ENCODE data around the gene HACL1.
A peak's percentile ranks its signal among the peaks of the same experiment; 100 is the strongest.
"Not testable (repeated sequence)": the region's sequence is repeated elsewhere in the genome, so short reads cannot be mapped to it uniquely, and the experiment has no call there.

Gene HACL1

GRCh38 chr3:15630646-15631350 lies 29.4 kb upstream of the HACL1 start:
- DNase-seq (ENCODE audit: low read depth in 2 of 2, low spot score in 1 of 2): no peak

- peak in 1 of 2 donors; percentile 43 for DNase-seq (ENCODE audit: low read depth in 2 of 2, low spot score in 1 of 2)
Measured at GRCh38 chr3:15629860-15630597, 28.7 kb upstream of the HACL1 start.

GRCh38 chr3:15628967-15629366 lies 27.6 kb upstream of the HACL1 start:
- no peak for DNase-seq (ENCODE audit: low read depth in 2 of 2, low spot score in 1 of 2)

GRCh38 chr3:15623535-15624440 lies 22.4 kb upstream of the HACL1 start:
- DNase-seq (ENCODE audit: low read depth in 2 of 2, low spot score in 1 of 2): no peak

- not testable (repeated sequence) for DNase-seq (ENCODE audit: low read depth in 2 of 2, low spot score in 1 of 2)
Measured at GRCh38 chr3:15619659-15620464, 18.5 kb upstream of the HACL1 start.

GRCh38 chr3:15616053-15616452 lies 14.7 kb upstream of the HACL1 start:
- no peak for DNase-seq (ENCODE audit: low read depth in 2 of 2, low spot score in 1 of 2)

- DNase-seq (ENCODE audit: low read depth in 2 of 2, low spot score in 1 of 2): no peak
Measured at GRCh38 chr3:15614958-15615357, 13.6 kb upstream of the HACL1 start.

- no peak for DNase-seq (ENCODE audit: low read depth in 2 of 2, low spot score in 1 of 2)
Measured at GRCh38 chr3:15612001-15612400, 10.6 kb upstream of the HACL1 start.

GRCh38 chr3:15611018-15611417 lies 9.6 kb upstream of the HACL1 start:
- no peak for DNase-seq (ENCODE audit: low read depth in 2 of 2, low spot score in 1 of 2)

- DNase-seq (ENCODE audit: low read depth in 2 of 2, low spot score in 1 of 2): no peak
Measured at GRCh38 chr3:15610082-15610759, 8.9 kb upstream of the HACL1 start.

GRCh38 chr3:15606434-15606891 lies 5.1 kb upstream of the HACL1 start:
- no peak for DNase-seq (ENCODE audit: low read depth in 2 of 2, low spot score in 1 of 2)

GRCh38 chr3:15604584-15604983 lies 3.2 kb upstream of the HACL1 start:
- DNase-seq (ENCODE audit: low read depth in 2 of 2, low spot score in 1 of 2): not testable (repeated sequence)

GRCh38 chr3:15602816-15603215 lies 1.4 kb upstream of the HACL1 start:
- DNase-seq (ENCODE audit: low read depth in 2 of 2, low spot score in 1 of 2): not testable (repeated sequence)

GRCh38 chr3:15602146-15602536 lies 772 bp upstream of the HACL1 start:
- DNase-seq (ENCODE audit: low read depth in 2 of 2, low spot score in 1 of 2): no peak

- DNase-seq (ENCODE audit: low read depth in 2 of 2, low spot score in 1 of 2): peak in 1 of 2 donors; percentile 3
Measured at GRCh38 chr3:15601046-15601398, 347 bp downstream of the HACL1 start.

- no peak for DNase-seq (ENCODE audit: low read depth in 2 of 2, low spot score in 1 of 2)
Measured at GRCh38 chr3:15595955-15596354, 5.4 kb downstream of the HACL1 start.

GRCh38 chr3:15592968-15593367 lies 8.4 kb downstream of the HACL1 start:
- DNase-seq (ENCODE audit: low read depth in 2 of 2, low spot score in 1 of 2): no peak

GRCh38 chr3:15591928-15592327 lies 9.4 kb downstream of the HACL1 start:
- no peak for DNase-seq (ENCODE audit: low read depth in 2 of 2, low spot score in 1 of 2)

GRCh38 chr3:15591242-15591641 lies 10.1 kb downstream of the HACL1 start:
- no peak for DNase-seq (ENCODE audit: low read depth in 2 of 2, low spot score in 1 of 2)

Data from stimulated activated CD8-positive, alpha-beta memory T cell treated with anti-CD3 and anti-CD28 coated beads, Interleukin-4, amount 100 ng/mL, for 1 hour (primary cell).